ENCODE measurements around the gene COPZ1.

- TF ChIP-seq CTCF (IDR thresholded peaks at IDR 0.05) (no peak), EZH2 (IDR thresholded peaks at IDR 0.05) (no peak), EZH2phosphoT487 (IDR thresholded peaks at IDR 0.05) (no peak)
Observed at GRCh38 chr12:54301428-54302048, 23.4 kb upstream of the COPZ1 start.
